Suppressor macrophage treated with lipopolysaccharide for 4 hours (primary cell): ENCODE results near the gene SRSF11.
"Not testable (repeated sequence)": the region's sequence is repeated elsewhere in the genome, so short reads cannot be mapped to it uniquely, and the experiment has no call there.

Experiments
- DNase-seq: peaks from one replicate; pipeline ENCODE4 v3.0.0-alpha.2; 2020

Gene SRSF11

GRCh38 chr1:70221238-70222121 lies at the start of gene SRSF11:
Gene SRSF11 (plus strand): TSS chr1:70221380. CDS start chr1:70221637, 257 bp downstream.
- peak; percentile 97 for DNase-seq

GRCh38 chr1:70171512-70171911 lies 49.7 kb upstream of the SRSF11 start:
- DNase-seq = no peak

GRCh38 chr1:70185181-70185580 lies 36.0 kb upstream of the SRSF11 start:
- peak; percentile 8 for DNase-seq

GRCh38 chr1:70188522-70188921 lies 32.7 kb upstream of the SRSF11 start:
- no peak for DNase-seq

- no peak for DNase-seq
Measured at GRCh38 chr1:70190180-70190579, 31.0 kb upstream of the SRSF11 start.

- not testable (repeated sequence) for DNase-seq
Measured at GRCh38 chr1:70192446-70192845, 28.7 kb upstream of the SRSF11 start.

GRCh38 chr1:70194601-70195000 lies 26.6 kb upstream of the SRSF11 start:
- DNase-seq = no peak

- DNase-seq = no peak
Measured at GRCh38 chr1:70195342-70195741, 25.8 kb upstream of the SRSF11 start.

GRCh38 chr1:70196333-70196732 lies 24.8 kb upstream of the SRSF11 start:
- DNase-seq = no peak

- DNase-seq = no peak
Measured at GRCh38 chr1:70200065-70200464, 21.1 kb upstream of the SRSF11 start.

GRCh38 chr1:70202173-70202758 lies 18.9 kb upstream of the SRSF11 start:
- no peak for DNase-seq

- DNase-seq = no peak
Measured at GRCh38 chr1:70204139-70204538, 17.0 kb upstream of the SRSF11 start.

- DNase-seq = no peak
Measured at GRCh38 chr1:70204600-70204999, 16.6 kb upstream of the SRSF11 start.

GRCh38 chr1:70205071-70205433 lies 16.1 kb upstream of the SRSF11 start:
- no peak for DNase-seq

GRCh38 chr1:70205434-70206118 lies 15.6 kb upstream of the SRSF11 start, which contains the start of gene LRRC40:
Gene LRRC40 (minus strand): TSS chr1:70205579. CDS start chr1:70205540, 39 bp downstream.
- peak; percentile 97 for DNase-seq

- DNase-seq = not testable (repeated sequence)
Measured at GRCh38 chr1:70206833-70207232, 14.3 kb upstream of the SRSF11 start.

GRCh38 chr1:70207492-70207891 lies 13.7 kb upstream of the SRSF11 start:
- DNase-seq = no peak

- no peak for DNase-seq
Measured at GRCh38 chr1:70208292-70208691, 12.9 kb upstream of the SRSF11 start.

- no peak for DNase-seq
Measured at GRCh38 chr1:70210820-70211219, 10.4 kb upstream of the SRSF11 start.

GRCh38 chr1:70211541-70211940 lies 9.6 kb upstream of the SRSF11 start:
- no peak for DNase-seq

GRCh38 chr1:70220015-70220414 lies 1.2 kb upstream of the SRSF11 start:
- peak; percentile 37 for DNase-seq

- no peak for DNase-seq
Measured at GRCh38 chr1:70220517-70221237, 503 bp upstream of the SRSF11 start.

GRCh38 chr1:70222716-70223235 lies 1.6 kb downstream of the SRSF11 start:
- no peak for DNase-seq
